Stimulated activated CD4-positive, alpha-beta T cell treated with anti-CD3 and anti-CD28 coated beads, Interleukin-12 subunit alpha, Interleukin-12 subunit beta, amount 100 ng/mL, for 24 hours (primary cell): ENCODE data around the gene NLRC5.

Experiments
- DNase-seq, 2 experiments: peaks; one replicate each; pipeline ENCODE4 v3.0.0-alpha.2; 2020; ENCODE audit warnings: low read depth in 2 of 2

Gene NLRC5, protein sequence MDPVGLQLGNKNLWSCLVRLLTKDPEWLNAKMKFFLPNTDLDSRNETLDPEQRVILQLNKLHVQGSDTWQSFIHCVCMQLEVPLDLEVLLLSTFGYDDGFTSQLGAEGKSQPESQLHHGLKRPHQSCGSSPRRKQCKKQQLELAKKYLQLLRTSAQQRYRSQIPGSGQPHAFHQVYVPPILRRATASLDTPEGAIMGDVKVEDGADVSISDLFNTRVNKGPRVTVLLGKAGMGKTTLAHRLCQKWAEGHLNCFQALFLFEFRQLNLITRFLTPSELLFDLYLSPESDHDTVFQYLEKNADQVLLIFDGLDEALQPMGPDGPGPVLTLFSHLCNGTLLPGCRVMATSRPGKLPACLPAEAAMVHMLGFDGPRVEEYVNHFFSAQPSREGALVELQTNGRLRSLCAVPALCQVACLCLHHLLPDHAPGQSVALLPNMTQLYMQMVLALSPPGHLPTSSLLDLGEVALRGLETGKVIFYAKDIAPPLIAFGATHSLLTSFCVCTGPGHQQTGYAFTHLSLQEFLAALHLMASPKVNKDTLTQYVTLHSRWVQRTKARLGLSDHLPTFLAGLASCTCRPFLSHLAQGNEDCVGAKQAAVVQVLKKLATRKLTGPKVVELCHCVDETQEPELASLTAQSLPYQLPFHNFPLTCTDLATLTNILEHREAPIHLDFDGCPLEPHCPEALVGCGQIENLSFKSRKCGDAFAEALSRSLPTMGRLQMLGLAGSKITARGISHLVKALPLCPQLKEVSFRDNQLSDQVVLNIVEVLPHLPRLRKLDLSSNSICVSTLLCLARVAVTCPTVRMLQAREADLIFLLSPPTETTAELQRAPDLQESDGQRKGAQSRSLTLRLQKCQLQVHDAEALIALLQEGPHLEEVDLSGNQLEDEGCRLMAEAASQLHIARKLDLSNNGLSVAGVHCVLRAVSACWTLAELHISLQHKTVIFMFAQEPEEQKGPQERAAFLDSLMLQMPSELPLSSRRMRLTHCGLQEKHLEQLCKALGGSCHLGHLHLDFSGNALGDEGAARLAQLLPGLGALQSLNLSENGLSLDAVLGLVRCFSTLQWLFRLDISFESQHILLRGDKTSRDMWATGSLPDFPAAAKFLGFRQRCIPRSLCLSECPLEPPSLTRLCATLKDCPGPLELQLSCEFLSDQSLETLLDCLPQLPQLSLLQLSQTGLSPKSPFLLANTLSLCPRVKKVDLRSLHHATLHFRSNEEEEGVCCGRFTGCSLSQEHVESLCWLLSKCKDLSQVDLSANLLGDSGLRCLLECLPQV (N-terminal part only)

DNA sequence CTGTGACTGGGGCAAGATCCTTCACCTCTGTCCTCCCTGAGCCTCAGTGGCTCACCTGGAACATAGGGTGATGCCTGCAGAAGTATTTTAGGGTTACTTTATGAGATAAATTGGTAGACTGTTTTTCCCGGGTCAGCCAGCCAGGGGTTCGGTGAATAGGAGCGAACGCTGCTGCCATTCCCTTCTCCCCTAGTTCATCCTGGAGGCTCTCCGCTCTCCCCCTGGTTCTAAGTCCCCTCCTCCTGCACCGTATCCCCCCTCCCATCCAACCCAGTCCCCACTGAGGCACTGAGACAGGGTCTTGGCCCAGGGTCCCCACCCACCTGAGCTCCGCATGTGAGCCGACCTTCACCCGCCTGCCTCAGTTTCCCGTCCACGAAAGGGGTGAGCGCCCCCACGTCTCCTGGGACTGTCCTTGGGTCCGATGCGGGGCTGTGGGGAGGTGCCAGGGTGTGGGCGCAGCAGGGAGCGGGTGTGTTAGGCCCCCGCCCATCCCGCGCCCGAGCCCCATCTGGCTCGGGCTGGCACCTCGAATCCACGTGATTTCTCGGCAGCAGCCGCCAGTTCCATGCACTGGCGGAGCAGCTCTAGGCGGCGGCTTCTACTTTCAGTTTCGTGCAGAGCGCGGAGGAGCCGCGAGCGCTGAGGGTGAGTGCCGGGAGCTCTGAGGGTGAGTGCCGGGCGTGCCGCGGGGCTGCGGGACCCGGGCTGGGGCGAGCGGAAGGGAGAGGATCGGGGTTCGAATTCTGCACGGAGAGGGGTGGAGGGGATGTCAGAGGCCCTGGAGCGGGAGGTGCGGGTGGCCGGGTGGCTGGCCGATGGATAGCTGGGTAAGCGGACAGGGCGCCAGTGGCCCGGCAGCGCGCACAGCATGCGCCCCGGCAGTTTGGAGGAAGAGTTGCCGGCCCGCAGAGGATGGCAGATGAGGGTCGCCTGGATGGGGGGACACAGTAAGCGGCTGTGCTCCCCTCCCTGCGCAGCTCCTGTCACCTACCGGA, at the start of gene NLRC5:
Gene NLRC5 (plus strand): TSS at position 610 of the 998 bp plus-strand sequence. CDS start 31,156 bp downstream, outside the sequence.
- peak; percentile 89 to 94 for DNase-seq

DNA sequence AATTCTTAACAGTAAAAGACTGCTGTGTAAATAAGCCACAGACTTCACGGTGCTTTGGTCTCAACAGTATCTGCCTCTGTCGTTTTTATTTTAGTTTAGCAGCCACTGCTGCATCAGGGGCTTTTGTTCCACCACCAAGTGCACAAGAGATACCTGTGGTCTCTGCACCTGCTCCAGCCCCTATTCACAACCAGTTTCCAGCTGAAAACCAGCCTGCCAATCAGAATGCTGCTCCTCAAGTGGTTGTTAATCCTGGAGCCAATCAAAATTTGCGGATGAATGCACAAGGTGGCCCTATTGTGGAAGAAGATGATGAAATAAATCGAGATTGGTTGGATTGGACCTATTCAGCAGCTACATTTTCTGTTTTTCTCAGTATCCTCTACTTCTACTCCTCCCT, 49.6 kb upstream of the NLRC5 start:
- DNase-seq: no peak

DNA sequence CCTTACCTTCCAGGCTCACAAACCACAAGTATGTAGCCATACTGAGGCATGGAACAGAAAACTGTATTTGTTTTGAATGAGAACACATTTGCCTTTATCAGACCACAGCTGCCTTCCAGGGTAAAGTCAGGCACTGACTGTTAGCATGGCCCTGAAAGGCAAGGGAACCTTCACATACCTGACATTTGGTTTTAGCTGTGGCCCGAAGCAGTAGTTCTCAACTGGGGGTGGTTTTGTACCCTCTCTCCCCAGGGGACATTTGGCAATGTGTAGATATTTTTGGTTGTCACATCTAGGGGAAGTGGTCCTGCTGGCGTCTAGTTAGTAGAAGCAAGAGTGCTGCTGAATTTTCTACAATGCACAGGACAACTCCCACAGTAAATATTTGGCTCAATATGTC, 48.3 kb upstream of the NLRC5 start:
- no peak for DNase-seq

DNA sequence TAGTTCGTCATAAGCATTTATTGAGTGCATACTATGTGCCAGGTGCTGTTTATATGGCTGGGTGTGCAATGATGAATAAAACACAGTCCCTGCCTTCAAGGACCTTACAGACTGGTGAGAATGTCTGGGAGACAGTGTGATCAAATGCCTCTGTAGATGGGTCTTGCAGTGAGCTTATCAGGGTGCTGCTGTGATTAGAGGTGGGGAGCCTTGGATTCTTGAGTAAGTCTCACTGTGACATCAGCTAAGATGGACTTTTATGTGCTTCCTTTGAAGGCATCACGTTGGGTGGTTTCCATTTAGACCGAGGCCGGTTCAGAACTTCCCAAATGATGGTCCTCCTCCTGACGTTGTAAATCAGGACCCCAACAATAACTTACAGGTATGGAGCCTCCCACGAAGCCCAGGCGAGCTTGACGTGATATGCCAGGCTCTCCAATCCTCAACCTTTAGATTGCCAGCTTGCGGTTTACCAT, 47.5 kb upstream of the NLRC5 start:
- no peak for DNase-seq

DNA sequence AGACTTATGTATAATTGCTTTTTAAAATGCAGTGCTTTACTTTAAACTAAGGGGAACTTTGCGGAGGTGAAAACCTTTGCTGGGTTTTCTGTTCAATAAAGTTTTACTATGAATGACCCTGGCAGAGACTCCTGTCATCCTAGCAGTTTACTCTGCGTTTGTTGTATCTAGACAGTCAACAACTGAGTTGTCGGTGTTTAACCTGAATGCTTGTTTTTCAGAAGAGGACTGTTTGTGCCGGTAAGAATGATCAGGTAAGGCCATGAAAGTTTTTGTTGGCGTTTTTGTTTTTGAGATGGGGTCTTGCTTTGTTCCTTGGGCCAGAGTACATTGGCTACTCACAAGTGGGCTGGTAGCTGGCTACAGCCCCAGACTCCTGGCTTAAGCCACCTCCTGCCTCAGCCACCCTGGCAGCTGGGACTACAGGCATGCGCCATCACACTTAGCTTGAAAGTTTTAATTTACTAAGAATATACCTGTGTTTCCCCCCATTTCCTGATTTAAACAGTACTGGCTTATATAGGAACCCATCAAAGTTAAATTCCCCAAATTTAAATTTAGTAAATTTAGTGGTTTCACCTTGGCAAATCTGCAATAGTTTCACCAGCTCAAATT, 45.5 kb upstream of the NLRC5 start:
- no peak for DNase-seq

DNA sequence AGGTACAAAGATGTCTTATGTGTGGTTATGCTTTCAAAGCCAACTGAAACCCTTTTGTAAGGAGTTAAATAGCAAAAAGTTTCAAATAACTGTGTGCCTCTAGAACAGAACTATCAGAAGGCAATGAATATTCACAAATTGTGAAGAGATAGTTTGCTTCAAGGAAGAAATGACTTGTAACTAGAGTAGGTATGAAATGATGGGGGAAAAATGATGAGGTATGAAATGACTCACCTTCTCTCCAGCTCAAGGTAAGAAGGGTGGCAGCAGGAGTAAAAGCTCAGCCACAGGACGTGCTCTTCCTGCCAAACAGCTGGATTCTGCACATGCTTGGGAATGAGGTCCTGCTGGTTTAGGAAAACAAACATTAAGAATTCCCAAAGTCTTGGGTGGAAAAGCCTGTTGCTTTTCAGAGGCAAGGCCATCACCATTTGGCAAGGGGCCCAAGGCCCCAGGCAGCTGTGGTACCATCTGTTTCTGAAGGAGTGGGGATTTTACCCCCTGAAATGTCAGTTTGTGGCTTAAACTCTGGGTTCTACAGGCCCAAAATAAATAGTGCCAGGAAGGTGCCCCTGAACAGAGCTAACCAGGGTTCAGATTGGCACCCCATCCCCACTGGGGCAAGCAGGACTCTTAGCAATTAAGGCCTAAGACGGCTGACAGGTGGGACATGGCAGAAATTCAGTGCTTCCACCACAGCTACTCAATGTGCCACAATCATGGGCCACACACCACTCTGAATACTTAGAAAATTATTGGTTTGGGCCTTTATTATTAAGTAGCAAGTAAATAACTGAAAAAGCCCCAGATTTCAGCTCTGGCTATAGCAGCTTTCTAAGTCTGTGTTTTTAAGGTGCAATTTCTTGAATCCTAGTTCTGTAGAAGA, 44.2 kb upstream of the NLRC5 start:
- no peak for DNase-seq

DNA sequence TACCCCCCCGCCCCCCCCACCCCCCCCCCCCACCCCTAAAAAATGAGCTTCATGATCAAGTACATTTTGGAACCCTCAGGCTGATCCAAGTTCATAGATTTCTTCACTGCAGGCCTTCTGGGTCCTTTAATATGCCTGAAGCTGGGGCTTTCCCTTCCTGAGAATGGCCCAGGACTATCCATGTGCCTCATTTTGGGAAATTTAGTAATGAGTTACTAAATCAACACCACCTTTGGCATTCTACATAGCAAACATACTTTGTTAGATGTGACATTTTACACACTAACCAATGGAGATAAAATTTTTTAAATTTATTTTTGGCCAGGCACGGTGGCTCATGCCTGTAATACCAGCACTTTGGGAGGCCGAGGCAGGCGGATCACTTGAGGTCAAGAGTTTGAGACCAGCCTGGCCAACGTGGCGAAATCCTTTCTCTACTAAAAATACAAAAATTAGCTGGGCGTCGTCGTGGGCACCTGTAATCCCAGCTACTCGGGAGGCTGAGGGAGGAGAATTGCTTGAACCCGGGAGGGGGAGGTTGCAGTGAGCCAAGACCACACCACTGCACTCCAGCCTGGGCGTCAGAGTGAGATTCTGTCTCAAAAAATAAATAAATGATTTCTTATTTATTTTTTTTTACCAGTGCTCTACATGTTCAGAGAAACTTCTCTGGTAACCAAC, 43.4 kb upstream of the NLRC5 start:
- DNase-seq: no peak

DNA sequence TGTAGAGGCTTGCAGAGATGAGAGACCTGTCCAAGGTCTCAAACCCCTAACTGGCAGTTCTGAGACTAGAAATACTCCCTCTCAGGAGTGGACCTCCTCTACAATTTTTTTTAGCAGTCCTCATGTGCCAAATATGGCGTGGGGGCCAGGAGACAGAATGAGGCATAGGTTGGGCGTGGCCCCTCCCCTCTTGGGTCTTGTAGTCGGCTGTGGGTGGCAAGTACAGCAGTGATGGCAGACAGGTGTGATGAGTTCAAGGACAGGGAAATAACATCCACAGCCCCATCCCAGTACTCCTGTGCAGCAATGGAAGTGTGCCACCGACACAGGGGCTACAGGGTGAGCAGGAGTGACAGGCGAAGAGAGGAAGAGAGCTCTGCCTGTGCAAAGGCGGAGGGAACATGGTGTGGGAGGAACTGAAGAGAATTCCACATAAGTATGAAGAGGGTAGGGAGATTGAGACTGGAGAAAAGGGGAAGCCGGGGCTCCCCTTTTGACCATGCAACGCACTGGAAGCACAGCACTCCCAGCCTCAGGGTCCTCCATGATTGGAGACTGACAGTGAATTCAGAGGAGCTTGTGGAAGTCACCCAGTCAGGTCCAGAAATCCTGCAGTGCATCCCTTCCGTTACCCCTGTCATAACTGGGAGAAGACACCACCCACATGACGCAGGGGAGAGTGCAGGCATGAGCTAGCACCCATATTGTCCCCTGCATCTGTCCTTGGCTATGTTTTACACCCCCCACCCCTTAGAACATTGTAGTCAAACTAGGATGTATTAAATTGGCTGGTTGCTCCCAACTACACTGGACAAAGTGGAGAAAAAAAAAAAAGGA, 42.4 kb upstream of the NLRC5 start:
- no peak for DNase-seq

DNA sequence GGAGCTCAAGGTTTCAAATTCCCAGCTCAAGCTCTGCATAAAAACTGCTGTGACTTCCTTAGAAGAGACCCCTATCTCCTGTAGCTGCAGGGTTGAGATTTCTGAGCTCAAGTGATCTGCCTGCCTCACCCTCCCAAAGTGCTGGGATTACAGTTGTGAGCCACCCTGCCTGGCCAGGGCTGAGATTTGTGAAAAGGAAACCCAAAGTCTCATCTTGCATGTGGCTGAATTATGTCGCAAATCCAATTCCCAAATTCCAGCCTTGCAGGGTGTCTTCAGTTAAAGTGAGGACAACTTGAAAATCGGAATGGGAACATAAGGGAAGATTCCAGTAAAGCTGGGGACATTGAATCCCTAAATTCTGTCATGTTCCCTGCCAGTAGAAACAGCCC, 41.8 kb upstream of the NLRC5 start:
- DNase-seq: no peak

DNA sequence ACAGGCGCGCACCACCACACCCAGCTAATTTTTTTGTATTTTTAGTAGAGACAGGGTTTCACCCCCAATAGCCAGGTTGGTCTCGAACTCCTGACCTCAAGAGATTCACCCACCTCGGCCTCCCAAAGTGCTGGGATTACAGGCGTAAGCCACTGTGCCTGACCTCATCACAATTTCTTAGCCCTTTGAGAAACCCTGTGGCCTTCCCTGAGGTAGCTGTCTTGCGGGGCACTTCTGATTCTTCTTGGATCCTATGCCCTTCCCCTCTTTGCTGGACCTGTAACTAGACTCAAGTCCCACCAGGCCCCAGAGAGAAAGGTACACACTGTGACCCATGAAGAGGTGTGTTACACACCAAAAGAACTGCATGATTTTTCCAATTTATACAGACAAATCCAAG, 41.1 kb upstream of the NLRC5 start:
- DNase-seq: no peak

DNA sequence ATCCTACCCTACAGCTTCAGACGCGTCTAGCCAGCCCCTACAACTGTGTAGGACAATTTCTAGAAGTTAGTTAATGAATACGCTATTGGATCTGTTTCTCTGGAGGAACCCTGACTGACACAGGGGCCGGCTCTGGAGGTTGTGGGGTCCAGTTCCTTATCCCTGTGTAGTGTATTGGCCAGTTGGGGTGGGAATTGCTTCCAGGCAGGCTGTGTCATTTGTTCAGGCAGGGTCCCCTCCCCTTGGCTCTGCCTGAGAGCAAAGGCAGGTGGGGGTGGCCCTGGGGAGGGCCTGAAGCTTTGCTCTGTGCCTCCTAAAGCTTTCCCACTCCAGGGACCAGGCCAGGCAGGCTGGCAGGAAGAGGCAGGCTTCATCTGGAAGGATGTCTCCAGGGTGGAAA, 39.3 kb upstream of the NLRC5 start:
- DNase-seq: no peak

DNA sequence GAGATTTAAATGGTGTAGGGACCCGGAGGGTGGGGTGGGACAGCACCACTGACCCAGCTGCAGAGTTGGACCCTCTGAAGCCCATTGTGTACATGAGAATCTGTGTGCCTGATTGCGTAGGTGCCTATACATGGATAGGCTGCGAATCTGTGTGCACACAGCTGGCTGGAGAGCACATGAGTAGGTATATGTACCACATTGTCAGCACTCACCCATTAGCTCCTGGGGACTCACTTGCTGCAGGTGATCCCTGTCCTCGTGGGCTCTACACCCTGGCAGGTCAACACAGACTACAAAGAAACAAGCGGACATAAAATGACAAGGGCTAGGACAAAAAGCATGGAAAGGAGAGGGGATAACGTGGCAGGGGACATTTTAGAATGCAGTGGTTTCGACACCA, 38.9 kb upstream of the NLRC5 start:
- no peak for DNase-seq

DNA sequence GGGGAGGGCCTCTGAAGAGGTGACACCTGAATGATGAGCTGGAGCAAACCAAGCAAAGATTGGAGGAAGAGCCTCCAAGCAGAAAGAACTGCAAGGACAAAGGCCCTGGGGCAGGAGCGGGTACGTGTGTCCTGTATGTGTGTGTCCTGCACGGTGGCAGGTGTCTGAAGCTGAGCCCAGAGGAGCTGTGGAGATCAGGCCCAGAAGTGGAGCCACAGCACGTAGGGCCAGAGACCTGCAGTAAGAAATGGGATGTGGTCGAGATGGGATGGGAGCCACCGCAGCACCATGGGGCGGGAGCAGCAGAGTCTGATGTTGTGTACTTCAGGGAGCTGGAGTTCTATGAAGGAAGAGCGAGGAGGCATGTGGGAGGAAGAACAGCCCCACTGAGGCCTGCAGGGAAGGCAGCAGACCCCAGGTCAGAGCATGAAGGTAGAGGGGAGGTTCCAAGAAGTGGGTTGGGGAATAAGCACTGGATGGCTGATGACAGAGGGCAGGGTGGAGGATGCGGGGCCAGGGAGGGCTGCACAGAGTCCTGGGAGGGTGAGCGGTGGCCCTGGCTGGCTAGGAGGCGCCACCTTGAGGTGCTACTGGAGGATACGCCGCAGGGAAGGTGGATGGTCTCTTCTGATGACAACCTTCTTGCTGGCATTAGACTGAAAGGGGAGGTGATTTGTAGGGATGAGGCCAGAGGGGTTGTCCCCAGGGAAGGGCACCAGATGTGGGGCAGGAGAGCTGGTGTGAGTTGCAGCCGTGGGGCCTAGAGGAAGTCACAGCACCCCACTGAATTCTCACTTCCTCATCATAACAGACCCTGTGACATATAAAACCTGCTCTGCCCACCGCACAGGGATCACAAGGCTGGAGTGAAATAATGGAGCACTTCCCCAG, 38.2 kb upstream of the NLRC5 start:
- peak in 1 of 2 experiments; percentile 48 for DNase-seq

DNA sequence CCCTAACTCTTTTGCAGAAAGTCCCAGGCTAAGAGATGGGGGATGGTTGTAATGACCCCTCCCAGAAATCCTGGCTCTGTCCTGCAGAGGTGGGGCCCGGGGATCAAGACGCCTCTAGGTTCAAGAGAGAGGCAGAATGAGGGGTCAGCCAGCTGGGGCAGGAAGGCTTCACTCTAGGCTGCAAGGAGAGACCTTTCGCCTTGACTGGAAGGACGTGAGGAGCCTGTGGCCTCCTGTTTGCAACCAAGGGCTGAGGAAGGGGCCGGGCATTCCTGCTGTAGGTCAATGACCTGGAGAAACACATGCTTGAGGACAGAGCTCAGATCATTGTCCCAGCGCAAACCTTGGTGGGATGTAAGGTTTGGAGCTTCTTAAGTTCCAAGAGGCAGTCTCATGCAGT, 36.4 kb upstream of the NLRC5 start:
- no peak for DNase-seq

DNA sequence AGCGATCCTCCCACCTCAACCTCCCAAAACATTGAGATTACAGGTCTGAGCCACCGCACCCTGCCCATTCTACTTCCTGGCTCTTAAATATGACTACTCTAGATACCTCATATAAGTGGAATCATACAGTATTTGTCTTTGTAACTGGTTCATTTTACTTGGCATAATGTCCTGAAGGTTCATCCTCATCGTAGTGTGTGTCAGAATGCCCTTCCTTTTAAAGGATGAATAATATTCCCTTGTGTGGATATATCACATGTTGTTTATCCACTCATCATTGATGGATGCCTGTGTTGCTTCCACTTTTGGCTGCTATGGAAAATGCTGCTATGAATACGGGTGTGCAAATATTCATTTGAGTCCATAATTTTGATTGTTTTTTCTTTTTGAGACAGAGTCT, 33.3 kb upstream of the NLRC5 start:
- no peak for DNase-seq

DNA sequence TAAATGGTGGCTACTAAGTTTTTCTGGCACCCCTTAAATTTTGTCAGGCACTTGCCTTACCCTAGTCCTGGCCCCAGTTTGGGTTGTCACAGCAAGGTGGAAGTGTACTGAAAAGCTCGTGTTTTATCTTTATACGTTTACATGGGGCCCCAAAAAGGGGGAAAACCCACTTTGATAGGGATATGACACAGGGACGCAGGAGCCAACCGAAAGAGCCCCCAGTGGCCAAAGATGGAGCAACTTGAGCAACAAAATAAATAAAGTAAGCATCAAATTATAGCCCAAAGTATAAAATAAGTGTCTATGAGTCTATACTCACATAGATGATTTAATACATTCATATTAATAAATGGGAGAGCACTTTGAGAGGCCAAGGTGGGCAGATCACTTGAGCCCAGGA, 32.6 kb upstream of the NLRC5 start:
- no peak for DNase-seq
